HG02840 (cell line): ENCODE measurements around the gene C6orf132.
"Not testable (repeated sequence)": the region's sequence is repeated elsewhere in the genome, so short reads cannot be mapped to it uniquely, and the experiment has no call there.

Experiments used
- ATAC-seq: cut with Tn5 transposase; IDR thresholded peaks from one replicate; pipeline ENCODE4 v1.9.1; 2021; ENCODE audit warnings: mild to moderate bottlenecking, moderate library complexity, moderate number of reproducible peaks; ENCODE audit not compliant: unreplicated experiment, low FRiP score

C6orf132 gene, protein sequence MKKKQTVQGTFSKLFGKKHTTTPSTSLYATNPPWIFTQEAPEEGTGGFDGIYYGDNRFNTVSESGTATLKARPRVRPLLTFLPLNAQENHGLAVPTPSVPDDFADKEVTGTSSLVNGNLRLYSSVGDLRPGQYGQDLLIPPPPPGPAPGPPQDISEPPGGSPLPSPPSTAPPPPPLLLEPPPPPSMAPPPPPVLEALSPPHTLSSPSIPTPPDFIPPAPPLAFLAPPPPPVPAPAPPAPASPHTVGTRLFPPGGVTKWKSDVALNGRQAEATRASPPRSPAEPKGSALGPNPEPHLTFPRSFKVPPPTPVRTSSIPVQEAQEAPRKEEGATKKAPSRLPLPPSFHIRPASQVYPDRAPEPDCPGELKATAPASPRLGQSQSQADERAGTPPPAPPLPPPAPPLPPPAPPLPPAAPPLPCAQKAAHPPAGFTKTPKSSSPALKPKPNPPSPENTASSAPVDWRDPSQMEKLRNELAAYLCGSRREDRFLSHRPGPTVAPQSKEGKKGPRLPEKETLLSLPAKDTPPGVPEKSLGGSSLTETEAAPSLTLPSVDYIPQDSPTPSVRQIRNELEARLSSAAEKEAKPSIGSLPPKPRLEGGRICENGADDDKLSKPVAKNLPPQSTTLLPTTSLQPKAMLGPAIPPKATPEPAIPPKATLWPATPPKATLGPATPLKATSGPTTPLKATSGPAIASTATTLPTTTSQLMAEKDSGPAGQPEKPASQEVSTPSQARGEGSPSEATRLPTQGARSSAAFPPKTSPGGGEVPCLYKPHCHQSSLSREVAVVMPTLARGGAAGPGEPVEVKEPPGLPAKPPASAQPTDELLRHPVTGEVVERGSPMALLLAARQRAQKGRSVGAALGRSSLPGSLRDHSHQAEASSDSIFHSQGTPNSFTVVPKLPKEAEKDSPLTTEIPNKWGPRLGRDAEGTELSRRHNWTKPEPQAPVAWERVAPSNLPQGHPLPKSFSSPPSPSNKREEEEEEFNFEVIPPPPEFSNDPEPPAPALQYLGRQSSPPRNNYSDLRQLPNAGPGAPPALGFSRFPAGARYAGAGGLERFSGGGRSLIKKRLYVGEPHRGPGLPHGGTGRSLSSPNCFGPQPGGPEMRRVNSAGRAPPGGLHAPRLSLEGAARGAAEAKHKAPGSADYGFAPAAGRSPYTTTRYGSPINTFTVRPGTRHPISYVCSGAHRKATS

DNA sequence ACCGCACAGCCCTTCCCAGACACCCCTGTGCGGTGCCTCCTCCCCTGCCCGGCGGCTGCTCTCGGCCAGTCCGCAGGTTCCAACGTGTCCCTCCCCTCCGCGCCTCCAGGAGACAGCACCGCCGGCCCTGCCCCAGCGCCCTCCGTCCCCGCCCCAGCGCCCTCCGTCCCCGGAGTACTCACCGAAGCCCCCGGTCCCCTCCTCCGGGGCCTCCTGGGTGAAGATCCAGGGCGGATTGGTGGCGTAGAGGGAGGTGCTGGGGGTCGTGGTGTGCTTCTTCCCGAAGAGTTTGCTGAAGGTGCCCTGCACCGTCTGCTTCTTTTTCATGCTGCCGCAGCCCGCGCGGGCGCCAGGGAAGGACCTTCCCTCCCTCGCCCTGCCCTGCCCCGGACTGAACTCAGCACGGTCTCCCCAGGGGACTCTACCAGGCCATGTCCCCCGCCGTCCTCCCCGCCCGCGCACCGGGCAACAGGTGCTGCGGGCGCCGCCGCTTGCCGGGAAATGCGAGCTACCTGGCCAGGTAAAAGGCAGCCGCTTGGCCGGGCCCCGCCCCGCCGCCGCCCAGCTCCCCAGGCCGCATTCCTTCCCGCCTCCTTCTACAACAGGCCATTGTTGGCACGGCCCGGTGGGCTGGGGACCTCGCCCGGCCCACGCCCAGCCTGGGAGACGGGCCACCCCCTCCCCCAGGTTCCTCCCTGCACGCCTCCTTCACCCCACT, at the start of gene C6orf132:
TSS of gene C6orf132 (minus strand) at position 503 of the 718 bp plus-strand sequence. CDS start at position 327, 176 bp downstream.
- ATAC-seq: no peak

- ATAC-seq: no peak
Measured at GRCh38 chr6:42190554-42191183, 48.2 kb upstream of the C6orf132 start.

- ATAC-seq: no peak
Measured at GRCh38 chr6:42188406-42188805, 46.0 kb upstream of the C6orf132 start.

DNA sequence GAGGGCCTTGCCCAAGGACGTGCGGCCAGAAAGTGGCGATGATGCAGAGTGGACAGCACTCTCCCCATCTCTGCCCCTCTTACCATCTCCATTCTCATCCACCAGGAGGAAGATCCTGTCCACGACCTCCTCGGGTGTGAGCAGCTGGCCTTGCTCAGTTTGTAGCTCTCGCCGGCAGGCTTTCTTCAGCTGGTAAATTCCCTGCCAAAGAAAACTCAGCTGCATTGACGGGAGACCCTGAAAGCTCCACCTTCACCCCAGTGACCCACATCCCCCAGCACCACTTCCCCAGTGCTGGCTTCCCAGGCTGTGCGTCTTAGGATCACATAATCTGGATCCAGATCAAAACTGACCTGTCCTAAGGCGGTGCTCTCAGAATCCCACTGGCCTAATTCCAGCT, 43.2 kb upstream of the C6orf132 start:
- no peak for ATAC-seq

GRCh38 chr6:42184475-42184874, 42.1 kb upstream of the C6orf132 start:
- ATAC-seq: no peak

GRCh38 chr6:42182101-42182500, 39.7 kb upstream of the C6orf132 start:
- ATAC-seq: no peak

DNA sequence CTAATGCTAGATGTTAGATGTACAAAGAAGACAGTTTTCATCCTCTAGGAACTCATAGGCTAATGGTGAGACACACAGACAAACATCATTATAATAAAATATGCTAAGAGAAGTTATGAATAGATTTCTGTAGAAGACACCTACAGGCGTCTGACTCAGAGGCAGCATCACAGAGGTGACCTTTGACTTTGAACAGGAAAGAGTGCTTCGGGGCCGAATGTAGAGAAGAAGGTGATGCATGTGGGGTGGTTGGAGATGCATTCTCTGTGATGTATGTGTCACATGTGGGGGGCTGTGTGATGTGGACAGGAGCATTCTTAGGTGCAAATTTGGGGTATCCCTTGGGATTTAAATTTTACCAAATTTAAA, 37.5 kb upstream of the C6orf132 start:
- no peak for ATAC-seq

DNA sequence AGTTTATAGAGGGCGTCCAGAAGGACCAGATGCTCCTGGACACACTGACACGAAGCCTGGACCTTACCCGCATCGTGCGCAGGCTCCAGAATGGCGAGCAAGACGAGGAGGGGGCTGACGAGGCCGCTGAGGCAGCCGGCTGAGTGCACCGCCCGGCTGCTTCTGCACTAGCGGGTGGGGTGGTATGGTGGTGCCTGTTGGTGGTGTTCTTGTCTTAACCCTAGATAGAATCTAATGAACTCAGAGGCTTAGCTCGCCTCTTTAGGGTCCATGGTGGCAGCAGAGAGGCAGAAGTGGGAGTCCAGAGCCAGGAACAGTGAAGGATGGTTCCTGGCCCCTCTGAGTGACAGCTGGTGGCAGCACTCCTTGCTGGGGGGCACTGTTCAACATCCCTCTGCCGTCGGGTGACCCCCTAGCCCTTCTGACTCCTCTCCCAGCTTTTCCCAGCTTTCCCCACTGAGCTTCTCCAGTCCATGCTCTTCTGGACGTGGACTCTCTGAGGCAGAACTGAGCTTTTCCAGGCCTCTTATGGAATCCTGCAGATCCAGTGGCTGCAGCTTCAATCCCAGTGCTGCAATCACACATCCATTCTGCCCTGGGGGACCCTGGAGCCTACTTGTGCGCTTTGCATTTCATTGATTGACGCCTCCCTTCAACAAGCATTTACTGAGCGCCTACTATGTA, 37.0 kb upstream of the C6orf132 start:
- ATAC-seq: no peak

- no peak for ATAC-seq
Measured at GRCh38 chr6:42177514-42178364, 35.3 kb upstream of the C6orf132 start.

- ATAC-seq: no peak
Measured at GRCh38 chr6:42176981-42177380, 34.6 kb upstream of the C6orf132 start.

- no peak for ATAC-seq
Measured at GRCh38 chr6:42175860-42176259, 33.4 kb upstream of the C6orf132 start.

DNA sequence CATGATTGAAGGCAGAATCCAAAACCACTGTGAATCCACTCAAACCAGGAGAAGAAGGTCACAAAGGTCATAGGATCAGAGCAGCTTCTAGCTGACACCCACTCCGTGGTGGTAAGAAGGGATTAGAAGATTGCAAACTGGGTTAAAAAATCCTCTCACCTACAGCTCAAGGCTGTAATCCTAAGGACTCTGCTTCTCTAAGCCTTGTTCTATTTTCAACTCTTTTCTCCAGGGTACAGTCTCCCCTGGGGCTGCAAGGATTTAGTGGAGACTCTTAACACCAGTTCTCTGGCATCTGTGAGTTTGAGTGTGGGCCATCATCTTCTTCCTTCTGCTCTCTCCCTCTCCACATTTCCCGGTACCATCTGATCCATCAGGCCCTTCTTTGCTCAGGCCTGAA, 30.7 kb upstream of the C6orf132 start, which contains the start of gene GUCA1A:
TSS of gene GUCA1A (plus strand) at position 264 of the 400 bp plus-strand sequence. CDS start 250 bp downstream, outside the sequence.
- no peak for ATAC-seq

DNA sequence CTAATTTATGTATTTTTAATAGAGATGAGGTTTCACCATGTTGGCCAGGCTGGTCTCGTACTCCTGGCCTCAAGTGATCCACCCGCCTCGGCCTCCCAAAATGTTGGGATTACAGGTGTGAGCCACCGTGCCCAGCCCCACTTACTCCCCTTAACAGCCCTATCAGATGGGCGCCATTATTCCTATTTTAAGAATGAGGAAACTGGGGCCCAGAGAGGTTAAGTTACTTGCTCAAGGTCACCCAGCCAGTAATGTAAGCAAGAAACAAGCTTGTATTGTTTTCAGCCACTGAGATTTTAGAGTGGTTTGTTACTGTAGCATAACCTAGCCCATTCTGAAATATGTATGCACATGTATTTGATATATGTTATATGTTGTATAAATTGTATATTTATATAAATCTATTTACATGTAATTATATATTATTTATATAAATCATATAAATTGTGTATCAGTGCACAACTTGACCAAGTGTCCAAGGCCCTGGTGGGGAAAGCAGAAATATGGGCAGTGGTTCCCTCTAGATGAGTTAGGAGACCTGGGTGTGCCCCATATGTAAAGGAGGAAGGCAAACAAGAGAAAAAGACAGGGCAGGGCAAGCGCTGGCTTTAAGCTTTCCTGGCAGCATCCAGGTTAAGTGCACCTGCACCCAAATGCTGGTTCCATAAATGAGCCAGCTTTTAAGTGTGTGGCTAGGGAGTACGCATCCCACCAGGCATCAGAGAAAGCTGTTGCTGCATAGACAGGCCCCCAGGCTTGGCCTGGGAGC, 29.6 kb upstream of the C6orf132 start:
- ATAC-seq: no peak

GRCh38 chr6:42169780-42170179, 27.4 kb upstream of the C6orf132 start:
- not testable (repeated sequence) for ATAC-seq

DNA sequence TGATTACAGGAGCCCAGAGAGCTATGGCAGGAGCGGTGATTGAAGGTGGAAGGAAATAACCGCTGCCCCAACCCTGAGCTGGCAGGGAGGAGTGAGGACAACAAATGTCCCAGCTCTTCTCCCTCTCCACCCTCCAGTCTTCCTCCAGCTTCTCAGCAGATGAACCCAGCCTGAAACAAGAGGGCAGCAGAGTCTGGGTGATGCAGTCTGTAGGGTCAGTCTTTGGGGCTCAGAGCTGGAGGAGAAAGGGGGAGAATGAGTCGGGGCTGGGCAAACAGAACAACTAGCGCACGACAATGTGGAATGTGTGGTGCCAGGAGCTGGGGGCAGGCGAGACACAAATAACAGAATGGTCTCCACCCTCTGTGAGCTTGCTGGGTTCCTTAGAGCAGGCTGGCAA, 26.2 kb upstream of the C6orf132 start:
- ATAC-seq: no peak

DNA sequence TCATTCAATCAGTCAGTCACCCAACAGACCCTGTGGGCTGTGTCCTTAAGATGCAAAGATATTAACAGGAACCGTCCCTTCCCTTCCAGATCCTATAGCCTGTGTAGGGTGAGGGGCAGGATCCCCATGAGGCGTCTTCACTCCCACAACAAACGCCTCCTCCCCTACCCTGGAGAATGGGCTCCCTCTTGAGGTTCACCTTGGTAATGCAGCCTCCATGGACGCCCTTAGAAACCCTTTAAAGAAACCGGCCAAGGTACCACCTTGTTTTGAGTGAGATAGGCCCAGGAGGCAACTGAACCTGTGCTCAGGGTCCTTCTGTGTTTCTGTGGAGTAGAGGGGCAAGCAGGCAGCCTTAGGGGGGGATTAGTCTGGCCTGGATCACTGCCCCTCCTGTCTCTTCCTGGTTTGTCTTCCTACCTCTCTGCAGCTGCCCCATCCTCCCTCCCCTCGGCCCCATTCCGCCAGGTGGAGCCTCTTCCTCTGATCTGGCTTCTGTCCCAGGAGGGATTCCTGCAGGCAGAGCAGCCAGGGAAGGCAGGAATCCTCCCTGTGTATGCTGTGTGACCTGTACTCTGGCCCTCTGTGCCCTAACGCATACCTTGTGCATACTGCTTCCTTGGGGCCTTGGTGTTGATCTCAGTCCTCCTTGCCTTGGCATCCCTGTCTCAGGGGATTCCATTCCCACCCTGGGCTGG, 24.2 kb upstream of the C6orf132 start:
- no peak for ATAC-seq

DNA sequence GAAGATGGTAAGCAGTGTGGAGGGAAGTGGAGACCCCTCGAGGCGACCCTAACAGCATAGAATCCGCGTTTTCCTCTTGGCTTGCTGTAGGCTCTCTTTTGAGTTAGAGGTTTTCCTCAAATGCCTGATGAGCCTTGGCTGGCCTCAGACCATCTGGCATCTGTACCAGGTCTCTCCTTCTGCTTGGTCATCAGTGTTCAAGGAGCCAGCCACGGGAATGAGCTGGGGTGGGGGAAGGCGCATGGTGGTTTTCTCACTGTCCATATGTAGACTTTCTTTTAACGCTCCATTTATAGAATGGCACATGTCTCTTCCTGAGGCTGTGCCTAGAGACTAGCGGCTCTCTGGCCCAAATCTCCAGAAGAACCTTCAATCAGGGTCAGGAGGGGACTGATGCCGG, 22.6 kb upstream of the C6orf132 start:
- no peak for ATAC-seq
